Measurements from ENCODE around the gene ERRFI1.
"Not testable (repeated sequence)": the region's sequence is repeated elsewhere in the genome, so short reads cannot be mapped to it uniquely, and the experiment has no call there.

Gene ERRFI1

DNA sequence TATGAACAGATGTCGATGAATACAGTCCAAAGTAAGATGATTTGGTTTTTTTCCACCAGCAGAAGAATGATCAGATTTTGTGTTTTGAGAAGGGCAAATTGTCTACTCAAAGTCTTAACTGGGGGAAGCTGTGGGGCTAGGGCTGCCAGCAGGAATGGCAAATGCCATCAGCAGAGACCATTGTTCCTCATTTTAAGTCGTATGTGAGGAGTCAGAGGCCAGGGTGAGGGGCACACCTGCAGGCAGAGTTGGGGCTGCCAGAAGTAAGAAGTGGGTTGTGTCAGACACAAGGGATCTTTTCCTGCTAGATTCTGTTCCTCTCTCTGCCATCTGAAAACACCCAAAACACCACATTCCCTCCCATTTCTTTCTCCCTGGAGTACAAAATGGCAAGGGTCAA is 55.9 kb downstream of the ERRFI1 start:
- TF ChIP-seq, protein P1, sequence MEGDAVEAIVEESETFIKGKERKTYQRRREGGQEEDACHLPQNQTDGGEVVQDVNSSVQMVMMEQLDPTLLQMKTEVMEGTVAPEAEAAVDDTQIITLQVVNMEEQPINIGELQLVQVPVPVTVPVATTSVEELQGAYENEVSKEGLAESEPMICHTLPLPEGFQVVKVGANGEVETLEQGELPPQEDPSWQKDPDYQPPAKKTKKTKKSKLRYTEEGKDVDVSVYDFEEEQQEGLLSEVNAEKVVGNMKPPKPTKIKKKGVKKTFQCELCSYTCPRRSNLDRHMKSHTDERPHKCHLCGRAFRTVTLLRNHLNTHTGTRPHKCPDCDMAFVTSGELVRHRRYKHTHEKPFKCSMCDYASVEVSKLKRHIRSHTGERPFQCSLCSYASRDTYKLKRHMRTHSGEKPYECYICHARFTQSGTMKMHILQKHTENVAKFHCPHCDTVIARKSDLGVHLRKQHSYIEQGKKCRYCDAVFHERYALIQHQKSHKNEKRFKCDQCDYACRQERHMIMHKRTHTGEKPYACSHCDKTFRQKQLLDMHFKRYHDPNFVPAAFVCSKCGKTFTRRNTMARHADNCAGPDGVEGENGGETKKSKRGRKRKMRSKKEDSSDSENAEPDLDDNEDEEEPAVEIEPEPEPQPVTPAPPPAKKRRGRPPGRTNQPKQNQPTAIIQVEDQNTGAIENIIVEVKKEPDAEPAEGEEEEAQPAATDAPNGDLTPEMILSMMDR (IDR thresholded peaks at IDR 0.05; ENCODE audit: insufficient read depth, missing control alignments), result no peak
- no peak for FAIRE-seq
- no peak for DNase-seq (ENCODE audit: insufficient read length, low spot score)

DNA sequence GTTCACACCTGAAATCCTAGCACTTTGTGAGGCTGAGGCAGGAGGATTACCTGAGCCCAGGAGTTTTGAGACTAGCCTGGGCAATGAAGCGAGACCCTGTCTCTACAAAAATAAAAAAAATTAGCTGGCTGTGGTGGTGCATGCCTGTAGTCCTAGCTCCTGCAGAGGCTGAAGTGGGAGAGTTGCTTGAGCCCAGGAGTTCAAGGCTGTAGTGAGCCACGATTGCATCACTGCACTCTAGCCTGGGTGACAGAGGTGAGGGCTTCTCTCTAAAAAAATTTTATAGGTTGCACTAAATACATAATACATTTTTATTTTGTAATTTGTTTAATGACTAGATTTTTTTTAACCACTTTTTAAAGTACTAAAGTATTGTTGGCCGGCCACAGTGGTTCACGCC is 58.5 kb downstream of the ERRFI1 start:
- no peak for DNase-seq (ENCODE audit: insufficient read length, low spot score)
- TF ChIP-seq, protein P1 (IDR thresholded peaks at IDR 0.05; ENCODE audit: insufficient read depth, missing control alignments), result no peak
- FAIRE-seq, result no peak

DNA sequence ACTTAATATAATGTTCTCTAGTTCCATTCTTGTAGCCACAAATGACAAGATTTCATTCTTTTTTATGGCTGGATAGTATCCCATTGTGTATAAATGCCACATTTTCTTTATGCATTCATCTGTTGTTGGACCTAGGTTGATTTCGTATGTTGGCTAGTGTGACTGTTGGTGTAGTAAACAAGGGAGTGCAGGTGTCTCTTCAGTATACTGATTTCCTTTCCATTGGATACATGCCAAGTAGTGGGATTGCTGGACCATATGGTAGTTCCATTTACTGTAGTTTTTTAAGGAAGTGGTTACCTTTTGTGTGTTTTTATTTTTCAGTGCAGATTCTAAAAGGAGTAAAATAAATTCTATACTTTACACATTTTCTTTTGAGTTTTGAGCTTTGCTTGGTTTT is 58.9 kb downstream of the ERRFI1 start:
- FAIRE-seq, result no peak
- TF ChIP-seq, protein P1 (IDR thresholded peaks at IDR 0.05; ENCODE audit: insufficient read depth, missing control alignments), result no peak
- no peak for DNase-seq (ENCODE audit: insufficient read length, low spot score)

DNA sequence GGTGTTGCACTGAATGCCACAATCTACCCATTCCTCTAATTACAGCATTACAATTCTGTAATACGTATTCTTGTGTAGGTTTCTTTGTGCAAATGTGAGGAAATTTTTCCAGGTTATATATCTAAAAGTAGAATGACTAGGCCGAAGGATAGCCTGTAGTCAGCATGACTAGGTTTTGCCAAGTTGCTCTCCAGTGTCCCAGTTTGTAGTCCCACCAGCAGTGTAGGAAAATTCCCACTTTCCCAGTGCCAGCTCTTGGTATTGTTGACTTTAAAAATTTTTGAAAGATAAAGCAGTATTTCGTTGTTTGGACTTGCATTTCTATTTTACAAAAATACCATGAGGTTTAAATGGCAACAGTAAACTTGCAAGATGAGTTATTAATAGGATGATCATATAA is 61.6 kb downstream of the ERRFI1 start:
- FAIRE-seq (no peak), DNase-seq (ENCODE audit: insufficient read length, low spot score) (no peak)
- TF ChIP-seq, protein P1 (IDR thresholded peaks at IDR 0.05; ENCODE audit: insufficient read depth, missing control alignments), result no peak

DNA sequence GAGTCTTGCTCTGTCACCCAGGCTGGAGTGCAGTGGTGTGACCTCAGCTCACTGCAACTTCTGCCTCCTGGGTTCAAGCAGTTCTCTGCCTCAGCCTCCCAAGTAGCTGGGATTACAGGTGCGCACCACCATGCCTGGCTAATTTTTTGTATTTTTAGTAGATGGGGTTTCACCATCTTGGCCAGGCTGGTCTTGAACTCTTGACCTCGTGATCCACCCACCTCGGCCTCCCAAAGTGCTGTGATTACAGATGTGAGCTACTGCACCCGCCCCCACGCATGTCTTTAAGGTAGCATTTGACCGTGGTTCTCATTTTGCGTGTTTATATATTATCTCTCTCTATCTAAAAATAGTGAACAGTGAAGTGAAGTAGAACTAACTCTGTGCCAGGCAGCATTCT is 62.3 kb downstream of the ERRFI1 start:
- not testable (repeated sequence) for FAIRE-seq; DNase-seq (ENCODE audit: insufficient read length, low spot score)

DNA sequence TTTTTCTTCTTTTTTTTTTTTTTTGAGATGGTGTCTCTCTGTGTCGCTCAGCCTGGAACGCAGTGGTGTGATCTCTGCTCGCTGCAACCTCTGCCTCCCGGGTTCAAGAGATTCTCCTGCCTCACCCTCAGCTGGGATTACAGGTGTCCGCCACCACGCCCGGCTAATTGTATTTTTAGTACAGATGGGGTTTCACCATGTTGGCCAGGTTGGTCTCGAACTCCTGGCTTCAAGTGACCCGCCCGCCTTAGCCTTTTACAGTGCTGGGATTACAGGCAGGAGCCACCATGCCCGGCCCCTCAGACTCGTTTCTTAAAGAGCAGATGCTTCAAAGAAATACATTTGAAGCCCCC is 62.8 kb downstream of the ERRFI1 start:
- DNase-seq (ENCODE audit: insufficient read length, low spot score); FAIRE-seq: not testable (repeated sequence)

DNA sequence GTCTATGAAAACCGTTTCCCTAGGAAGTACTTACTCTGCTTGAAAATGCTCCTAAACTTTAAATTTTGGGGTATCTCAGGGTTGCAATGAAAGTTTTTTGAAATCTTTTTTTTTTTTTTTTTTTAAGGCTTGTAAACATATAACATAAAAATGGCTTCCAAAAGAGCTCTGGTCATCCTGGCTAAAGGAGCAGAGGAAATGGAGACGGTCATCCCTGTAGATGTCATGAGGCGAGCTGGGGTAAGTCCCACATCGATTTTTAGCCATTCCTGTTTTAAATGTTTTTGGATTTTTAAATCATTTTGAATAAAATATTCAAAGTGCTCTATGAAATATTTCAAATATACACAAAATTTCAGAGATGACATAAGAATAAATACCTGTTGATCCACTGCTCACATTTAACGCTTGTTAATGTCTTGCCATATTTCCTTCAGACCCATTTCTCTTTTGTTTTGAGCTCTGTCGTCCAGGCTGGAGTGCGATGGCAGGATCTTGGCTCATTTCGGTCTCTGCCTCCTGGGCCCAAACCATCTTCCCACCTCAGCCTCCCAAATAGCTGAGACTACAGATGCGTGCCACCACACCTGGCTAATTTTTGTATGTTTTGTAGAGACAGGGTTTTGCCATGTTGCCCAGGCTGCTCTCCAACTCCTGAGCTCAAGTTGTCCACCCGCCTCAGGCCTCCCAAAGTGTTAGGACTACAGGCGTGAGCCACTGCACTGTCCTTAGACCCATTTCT is 63.3 kb downstream of the ERRFI1 start:
- FAIRE-seq, result no peak
- TF ChIP-seq, protein P1 (IDR thresholded peaks at IDR 0.05; ENCODE audit: insufficient read depth, missing control alignments), result no peak

DNA sequence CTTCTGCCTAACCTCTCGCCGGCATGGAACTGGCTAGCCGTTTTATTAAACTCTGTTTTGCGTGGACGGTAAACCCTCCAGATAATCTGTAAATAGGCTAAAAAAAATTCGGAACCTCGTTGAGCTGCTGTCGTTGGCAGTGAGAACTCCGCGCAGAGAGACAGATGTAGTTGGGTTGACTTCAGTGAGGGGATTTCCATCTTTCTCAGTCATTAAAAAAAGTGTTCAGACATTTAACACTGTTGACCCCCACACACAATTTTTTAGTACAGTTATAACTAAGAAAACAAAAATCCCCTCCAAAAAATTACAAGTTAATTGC is 64.1 kb downstream of the ERRFI1 start:
- FAIRE-seq (no peak), DNase-seq (ENCODE audit: insufficient read length, low spot score) (no peak)
- TF ChIP-seq, protein P1 (IDR thresholded peaks at IDR 0.05; ENCODE audit: insufficient read depth, missing control alignments), result no peak

More for the DNA sequence above, 63.3 kb downstream of the ERRFI1 start:
- no peak for DNase-seq (ENCODE audit: insufficient read length, low spot score)
